ENCODE results near the gene GART.
"Not testable (repeated sequence)": the region's sequence is repeated elsewhere in the genome, so short reads cannot be mapped to it uniquely, and the experiment has no call there.

GART gene

DNA sequence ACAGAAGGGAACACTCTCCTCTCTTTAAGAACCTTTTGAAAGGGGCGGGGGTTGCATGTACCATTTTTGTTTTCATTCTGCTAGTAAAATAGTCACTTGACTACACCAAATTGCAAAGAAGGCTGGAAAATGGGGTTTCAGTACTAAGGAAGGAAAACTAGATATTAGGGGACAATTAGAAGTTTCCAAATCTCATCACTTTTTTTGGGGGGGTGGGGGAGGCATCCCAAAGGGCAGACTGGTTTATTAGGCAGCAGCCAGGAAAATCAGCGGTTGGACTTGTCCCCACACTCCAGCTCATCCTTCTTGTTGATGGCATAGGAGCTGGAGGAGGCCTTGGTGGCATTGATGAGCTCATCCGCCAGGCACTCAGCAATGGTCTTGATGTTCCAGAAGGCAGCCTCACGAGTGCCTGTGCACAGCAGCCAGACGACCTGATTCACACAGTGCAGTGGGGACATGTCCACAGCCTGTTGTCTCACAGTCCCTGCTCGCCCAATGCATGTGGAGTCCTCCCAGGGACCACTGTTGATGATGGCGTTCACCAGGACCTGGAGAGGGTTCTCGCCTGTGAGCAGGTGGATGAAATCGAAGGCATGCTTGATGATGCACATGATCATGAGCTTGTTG, 60.5 kb downstream of the GART start:
- H3K27ac Mint-ChIP-seq: no peak overlapping the region

DNA sequence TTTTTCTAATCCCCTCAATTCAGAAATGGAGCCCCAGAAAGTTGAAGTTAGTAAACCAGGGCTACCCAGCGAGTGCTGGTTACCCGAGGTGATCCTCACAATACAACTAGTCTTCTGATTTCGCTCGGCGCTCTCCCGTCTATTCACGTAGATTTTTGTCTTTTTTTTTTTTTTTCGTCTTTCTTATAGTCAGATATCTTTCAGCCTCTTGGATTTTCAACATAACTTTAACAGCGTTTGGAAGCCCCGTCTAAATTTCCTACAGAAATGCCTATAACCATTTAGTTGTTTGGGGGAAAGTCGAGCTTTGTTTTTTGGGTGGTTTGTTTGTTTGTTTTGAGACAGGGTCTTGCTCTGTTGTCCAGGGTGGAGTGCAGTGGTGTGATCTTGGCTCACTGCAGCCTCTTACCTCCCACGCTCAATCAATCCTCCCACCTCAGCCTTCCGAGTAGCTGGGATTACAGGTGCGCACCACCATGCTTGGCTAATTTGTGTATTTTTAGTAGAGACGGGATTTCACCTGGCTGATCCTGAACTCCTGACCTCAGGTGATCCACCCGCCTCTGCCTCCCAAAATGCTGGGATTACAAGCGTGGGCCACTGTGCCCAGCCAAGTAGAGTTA, 61.3 kb downstream of the GART start:
- no peaks in the 10 kb centered on the region for H3K9me3 Mint-ChIP-seq
- peak overlapping the region; percentile 94 for H3K27ac Mint-ChIP-seq
- DNase-seq (no peak), ATAC-seq (replicated peaks) (no peak)
- peak overlapping the region; percentile 88 to 91 for H3K4me3 Mint-ChIP-seq
- no peaks in the 10 kb centered on the region for H3K36me3 Mint-ChIP-seq
- no peaks in the 10 kb centered on the region for H3K27me3 Mint-ChIP-seq
- H3K4me1 Mint-ChIP-seq: peaks cover 5 to 21% of the 10 kb centered on the region in 2 donors

More for the DNA sequence above, 60.5 kb downstream of the GART start:
- ATAC-seq (replicated peaks) (no peak), DNase-seq (no peak)
- Mint-ChIP-seq H3K36me3 (no peaks in the 10 kb centered on the region), H3K4me1 (peaks cover 5 to 21% of the 10 kb centered on the region in 2 donors), H3K27me3 (no peaks in the 10 kb centered on the region), H3K9me3 (no peaks in the 10 kb centered on the region), H3K4me3 (peak overlapping the region; percentile 35 to 91)

DNA sequence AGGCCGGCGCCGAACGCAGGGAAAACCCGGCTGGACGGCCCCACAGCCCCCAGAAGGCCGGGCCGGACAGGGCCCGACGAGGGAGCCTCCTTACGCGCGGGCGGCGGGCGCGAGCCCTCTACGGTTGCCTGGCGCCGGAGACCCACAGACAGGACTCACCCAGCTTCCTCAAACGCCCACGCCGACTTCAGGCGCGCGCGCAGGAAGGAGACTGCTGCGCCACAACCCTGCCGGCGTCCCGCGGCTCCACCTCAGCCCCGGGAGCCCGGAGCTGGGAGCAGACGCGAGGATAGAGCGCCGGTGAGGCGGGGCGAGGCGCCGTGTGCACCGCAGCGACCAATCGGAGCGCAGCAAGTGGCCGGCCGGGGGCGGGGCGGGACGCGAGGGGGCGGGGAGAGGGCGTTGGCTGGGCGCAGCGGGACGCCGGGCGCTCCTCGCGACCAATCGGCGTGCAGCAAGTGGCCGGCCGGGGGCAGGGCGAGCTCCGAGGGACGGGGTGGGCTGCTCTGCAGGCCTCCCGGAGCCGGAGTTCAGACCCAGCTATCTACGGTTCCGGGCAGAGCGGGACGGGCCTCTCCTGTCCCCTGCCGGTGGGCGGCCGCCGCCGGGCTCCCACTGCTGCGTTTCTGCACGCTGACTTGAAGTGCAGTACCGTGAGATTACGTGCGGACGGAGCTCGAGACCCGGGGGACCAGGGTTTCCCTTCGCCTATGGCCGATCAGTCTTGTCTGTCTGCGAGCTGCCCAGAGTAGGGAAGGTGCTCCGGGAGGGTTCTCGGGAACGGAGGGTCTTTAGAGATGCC, 62.0 kb downstream of the GART start, which contains the start of gene TMEM50B:
TSS of gene TMEM50B (minus strand) at position 296 of the 802 bp plus-strand sequence. CDS start 11,089 bp downstream, outside the sequence.
- Mint-ChIP-seq H3K4me3 (peak within 1 kb of the TSS; percentile 88 to 91), H3K9me3 (no peaks in the 10 kb centered on the region)

DNA sequence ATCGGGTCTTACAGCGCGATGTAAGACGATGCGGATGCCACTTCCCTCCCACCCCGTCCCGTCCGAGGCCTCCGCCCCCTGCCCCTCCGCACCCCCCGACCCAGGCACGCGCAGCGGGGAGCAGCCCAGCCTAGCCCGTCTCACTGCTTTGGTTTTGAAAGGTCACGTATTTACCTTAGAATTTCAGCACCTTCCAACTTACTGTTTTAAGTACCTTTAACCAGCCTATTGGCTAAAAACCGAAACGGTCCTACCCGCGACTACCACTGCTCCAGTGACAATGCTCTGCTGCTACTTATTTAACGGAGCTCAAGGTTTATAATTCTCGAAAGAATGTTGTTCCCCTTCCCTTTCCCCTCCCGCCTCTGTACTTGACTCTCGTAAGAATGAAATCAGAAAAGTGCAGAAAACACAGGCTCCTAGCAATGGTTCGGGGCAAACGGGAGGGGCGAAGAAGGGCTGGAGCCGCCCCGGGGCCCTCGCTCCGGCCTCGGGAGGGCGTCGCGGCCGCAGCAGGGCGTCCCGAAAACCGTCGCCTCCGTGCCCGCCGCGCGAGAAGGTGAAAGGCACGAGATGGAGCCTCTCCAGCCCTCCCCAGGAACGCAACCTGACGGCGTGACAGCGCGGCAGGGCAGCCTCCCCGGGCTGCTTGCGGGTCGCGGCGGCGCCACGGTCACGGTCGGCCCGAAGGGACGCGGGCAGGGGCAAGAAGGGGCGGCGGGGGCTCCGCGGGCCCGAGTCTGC, 62.8 kb downstream of the GART start:
- ATAC-seq (replicated peaks): peak; percentile 26 to 28
- H3K9me3 Mint-ChIP-seq: no peaks in the 10 kb centered on the region
- H3K4me3 Mint-ChIP-seq: peak overlapping the region; percentile 86 to 88
- H3K27me3 Mint-ChIP-seq: no peaks in the 10 kb centered on the region
- no peaks in the 10 kb centered on the region for H3K36me3 Mint-ChIP-seq
- peaks cover 5 to 21% of the 10 kb centered on the region in 2 donors for H3K4me1 Mint-ChIP-seq
- H3K27ac Mint-ChIP-seq: peak overlapping the region; percentile 92
- no peak for DNase-seq

More for the DNA sequence above, 62.0 kb downstream of the GART start, which contains the start of gene TMEM50B:
- Mint-ChIP-seq H3K27me3 (no peaks in the 10 kb centered on the region), H3K36me3 (no peaks in the 10 kb centered on the region), H3K27ac (peak within 1 kb of the TSS; percentile 94), H3K4me1 (peaks cover 5 to 21% of the 10 kb centered on the region in 2 donors)
- peak; percentile 98 for DNase-seq
- ATAC-seq (replicated peaks): peak; percentile 92 to 93

DNA sequence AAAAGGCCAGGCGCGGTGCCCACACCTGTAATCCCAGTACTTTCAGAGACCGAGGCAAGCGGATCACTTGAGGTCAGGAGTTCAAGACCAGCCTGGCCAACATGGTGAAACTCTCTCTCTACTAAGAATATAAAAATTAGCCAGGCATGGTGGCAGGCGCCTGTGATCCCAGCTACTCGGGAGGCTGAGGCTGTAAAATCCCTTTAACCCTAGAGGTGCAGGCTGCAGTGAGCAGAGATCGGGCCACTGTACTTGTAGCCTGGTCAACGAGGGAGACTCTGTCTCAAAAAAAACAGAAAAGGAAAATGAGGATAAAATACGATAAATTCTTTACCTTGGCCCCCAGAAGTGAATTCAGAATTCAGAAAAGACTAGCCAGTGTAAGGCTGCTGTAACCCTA, 63.7 kb downstream of the GART start:
- Mint-ChIP-seq H3K9me3 (no peaks in the 10 kb centered on the region), H3K27me3 (no peaks in the 10 kb centered on the region), H3K4me1 (peaks cover 8 to 26% of the 10 kb centered on the region in 2 donors), H3K27ac (peak overlapping the region; percentile 92), H3K36me3 (peaks cover 5 to 6% of the 10 kb centered on the region in 2 donors), H3K4me3 (peak overlapping the region; percentile 86 to 88)
- ATAC-seq (replicated peaks): no peak
- DNase-seq: no peak

DNA sequence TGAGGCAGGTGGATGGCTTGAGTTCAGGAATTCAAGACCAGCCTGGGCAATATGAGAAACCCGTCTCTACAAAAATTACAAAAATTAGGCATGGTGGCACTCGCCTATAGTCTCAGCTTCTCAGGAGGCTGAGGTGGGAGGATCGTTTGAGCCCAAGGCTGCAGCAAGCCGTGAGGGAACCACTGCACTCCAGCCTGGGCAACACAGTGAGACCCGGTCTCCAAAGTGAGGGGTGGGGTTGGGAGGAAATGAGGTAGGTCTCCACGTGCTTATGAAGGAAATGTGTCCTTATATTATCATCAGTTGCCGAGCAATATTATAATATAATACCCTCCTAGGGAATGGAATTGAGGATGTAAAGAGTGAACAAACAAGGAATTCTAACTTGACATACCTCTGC, 64.9 kb downstream of the GART start:
- Mint-ChIP-seq H3K27me3 (no peaks in the 10 kb centered on the region), H3K4me1 (peaks cover 8 to 26% of the 10 kb centered on the region in 2 donors), H3K9me3 (no peaks in the 10 kb centered on the region), H3K36me3 (peaks cover 6 to 9% of the 10 kb centered on the region in 2 donors), H3K4me3 (peak overlapping the region in 1 of 2 donors; percentile 10), H3K27ac (no peak overlapping the region)
- DNase-seq (no peak), ATAC-seq (replicated peaks) (no peak)

DNA sequence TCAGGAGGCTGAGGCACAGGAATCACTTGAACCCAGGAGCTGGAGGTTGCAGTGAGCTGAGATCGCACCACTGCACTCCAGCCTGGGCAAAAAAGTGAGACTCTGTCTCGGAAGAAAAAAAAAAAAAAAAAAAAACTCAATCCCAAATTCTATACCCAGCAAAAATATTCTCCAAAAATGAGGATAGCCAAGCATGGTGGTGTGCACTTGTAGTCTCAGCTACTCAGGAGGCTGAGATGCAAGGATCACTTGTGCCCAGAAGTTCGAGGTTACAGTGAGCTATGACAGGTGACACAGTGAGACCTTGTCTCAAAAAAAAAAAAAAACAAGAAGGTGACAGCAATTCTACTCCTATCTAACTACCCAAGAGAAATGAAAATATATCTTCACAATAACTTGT, 68.6 kb downstream of the GART start:
- no peak for ATAC-seq (replicated peaks)
- Mint-ChIP-seq H3K27me3 (no peaks in the 10 kb centered on the region), H3K36me3 (peaks cover 6 to 9% of the 10 kb centered on the region in 2 donors), H3K9me3 (no peaks in the 10 kb centered on the region), H3K4me3 (no peak overlapping the region), H3K27ac (no peak overlapping the region), H3K4me1 (peaks cover 5 to 8% of the 10 kb centered on the region in 2 donors)
- DNase-seq: no peak

DNA sequence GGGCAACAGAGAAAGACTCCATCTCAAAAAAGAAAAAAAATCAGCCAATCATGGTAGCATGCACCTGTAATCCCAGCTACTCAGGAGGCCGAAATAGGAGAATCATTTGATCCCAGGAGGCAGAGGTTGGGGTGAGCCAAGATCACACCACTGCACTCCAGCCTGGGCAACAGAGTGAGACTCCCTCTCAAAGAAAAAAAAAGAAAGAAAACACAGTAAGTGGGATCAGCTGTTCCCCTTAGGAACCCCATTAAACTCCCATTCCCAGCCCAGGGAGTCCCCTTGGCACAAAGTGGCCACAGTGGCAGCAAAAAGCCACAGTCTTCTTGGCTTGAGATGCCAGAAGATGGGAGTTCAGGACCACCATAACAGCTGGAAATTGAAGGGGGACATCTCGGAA, 71.2 kb downstream of the GART start:
- H3K4me1 Mint-ChIP-seq: peaks cover 3 to 4% of the 10 kb centered on the region in 2 donors
- H3K9me3 Mint-ChIP-seq: no peaks in the 10 kb centered on the region
- no peak overlapping the region for H3K4me3 Mint-ChIP-seq
- DNase-seq: no peak
- peaks cover 6 to 11% of the 10 kb centered on the region in 2 donors for H3K36me3 Mint-ChIP-seq
- no peak for ATAC-seq (replicated peaks)
- H3K27me3 Mint-ChIP-seq: no peaks in the 10 kb centered on the region
- H3K27ac Mint-ChIP-seq: no peak overlapping the region

DNA sequence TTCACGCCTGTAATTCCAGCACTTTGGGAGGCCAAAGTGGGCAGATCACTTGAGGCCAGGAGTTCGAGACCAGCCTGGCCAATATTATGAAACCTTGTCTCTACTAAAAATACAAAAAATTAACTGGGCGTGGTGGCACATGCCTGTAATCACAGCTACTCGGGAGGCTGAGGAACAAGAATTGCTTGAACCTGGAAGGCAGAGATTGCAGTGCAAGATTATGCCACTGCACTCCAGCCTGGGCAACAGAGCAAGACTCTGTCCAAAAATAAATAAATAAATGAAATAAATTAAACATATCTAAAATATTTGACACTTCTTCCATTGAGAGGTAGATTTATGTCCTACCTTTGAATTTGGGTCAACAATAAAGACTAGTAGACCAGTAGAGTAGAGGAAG, 72.7 kb downstream of the GART start:
- not testable (repeated sequence) for H3K4me3 Mint-ChIP-seq; H3K27me3 Mint-ChIP-seq; H3K9me3 Mint-ChIP-seq; H3K4me1 Mint-ChIP-seq; H3K27ac Mint-ChIP-seq; DNase-seq; ATAC-seq (replicated peaks)
- peaks cover 6 to 13% of the 10 kb centered on the region in 2 donors for H3K36me3 Mint-ChIP-seq

DNA sequence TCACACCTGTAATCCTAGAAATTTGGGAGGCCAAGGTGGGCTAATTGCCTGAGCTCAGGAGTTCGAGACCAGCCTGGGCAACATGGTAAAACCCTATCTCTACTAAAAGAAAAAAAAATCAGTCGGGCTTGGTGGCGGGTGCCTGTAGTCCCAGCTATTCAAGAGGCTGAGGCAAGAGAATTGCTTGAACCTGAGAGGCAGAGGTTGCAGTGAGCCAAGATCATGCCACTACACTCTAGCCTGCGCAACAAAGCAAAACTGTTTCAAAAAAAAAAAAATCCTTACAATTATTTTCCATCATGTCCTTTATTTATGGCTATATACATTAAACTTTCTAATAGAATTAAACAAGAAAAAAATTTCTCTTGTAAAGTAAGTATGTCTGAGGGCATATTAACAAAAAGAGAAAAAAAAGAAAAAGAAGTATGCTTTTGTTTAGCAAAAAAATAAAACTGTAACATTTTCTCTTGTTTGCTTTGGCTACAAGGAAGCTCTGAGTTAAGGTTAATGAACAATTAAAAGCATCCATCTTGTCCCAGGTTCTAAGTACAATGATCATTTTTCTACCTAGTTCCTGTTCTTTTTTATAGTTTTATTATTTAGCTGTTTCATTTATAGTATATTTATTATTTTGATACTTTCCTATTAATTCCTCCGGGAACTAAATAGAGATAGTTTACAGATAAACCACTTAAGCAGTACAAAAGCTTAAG, 80.2 kb downstream of the GART start:
- Mint-ChIP-seq H3K9me3 (no peaks in the 10 kb centered on the region), H3K27ac (no peak overlapping the region), H3K4me1 (no peaks in the 10 kb centered on the region), H3K27me3 (no peaks in the 10 kb centered on the region), H3K4me3 (no peak overlapping the region), H3K36me3 (peaks cover 14 to 25% of the 10 kb centered on the region in 2 donors)
- no peak for ATAC-seq (replicated peaks)
- no peak for DNase-seq

DNA sequence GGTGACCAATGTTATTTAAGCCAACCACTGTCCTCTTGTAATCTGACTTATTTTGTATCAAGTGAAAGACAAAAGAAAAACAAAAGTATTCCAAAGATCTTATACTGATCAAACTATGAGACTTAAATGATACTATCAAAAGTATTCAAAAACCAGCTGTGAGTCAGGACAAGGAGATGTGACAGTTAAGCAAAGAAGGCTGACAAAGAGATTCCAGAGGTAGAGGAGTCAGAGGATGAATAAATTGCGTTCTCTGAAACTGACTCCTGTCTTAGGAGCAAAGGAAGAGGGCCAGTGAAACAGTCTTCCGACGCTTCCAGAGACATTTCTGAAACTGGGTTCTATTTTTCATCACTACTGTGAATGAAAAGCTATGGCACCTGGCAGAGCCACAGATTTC, 83.1 kb downstream of the GART start:
- Mint-ChIP-seq H3K9me3 (no peaks in the 10 kb centered on the region), H3K4me3 (no peak overlapping the region), H3K27ac (no peak overlapping the region), H3K27me3 (no peaks in the 10 kb centered on the region), H3K4me1 (no peaks in the 10 kb centered on the region), H3K36me3 (peaks cover 14 to 21% of the 10 kb centered on the region in 2 donors)
- DNase-seq (no peak), ATAC-seq (replicated peaks) (no peak)

DNA sequence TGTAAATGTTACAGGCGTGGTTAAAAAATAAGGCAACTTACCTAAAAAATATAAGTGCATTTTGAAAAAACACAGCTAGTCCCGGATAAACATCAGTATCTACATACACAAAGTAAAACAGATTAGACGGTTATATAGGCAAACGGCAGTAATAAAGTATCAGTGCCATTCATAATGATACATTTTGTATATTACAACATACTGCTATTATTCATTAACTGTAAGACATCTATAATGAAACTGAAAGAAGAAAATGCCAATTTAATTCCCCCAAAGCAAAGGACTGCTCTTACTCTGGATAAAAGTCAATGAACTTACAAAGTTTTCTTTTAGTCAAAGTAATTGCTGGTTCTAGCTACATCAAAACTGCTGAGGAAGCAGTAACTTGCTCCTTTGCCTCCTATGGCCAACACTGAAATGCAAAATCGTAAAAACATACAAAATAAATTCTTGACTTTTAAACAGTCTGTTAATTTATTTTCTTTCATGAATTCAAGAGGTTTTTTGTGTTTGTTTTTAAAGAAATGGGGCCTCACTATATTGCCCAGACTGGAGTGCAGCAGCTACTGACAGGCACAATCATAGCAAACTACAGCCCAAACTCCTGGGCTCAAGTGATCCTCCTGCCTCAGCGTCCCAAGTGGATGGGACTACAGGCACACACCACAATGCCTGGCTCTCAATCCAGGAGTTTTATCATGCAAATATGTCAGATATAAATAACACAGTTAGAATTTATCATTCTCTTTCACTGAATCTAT, 86.1 kb downstream of the GART start:
- DNase-seq: no peak

More for the DNA sequence above, 86.1 kb downstream of the GART start:
- Mint-ChIP-seq H3K27me3 (no peaks in the 10 kb centered on the region), H3K36me3 (peaks cover 24 to 34% of the 10 kb centered on the region in 2 donors), H3K4me1 (no peaks in the 10 kb centered on the region), H3K9me3 (no peaks in the 10 kb centered on the region), H3K4me3 (no peak overlapping the region), H3K27ac (no peak overlapping the region)
- ATAC-seq (replicated peaks): no peak
